K562 (cell line): ENCODE measurements around the gene C1QL3. TPM values are rescaled to one million over a fixed set of nuclear protein-coding genes. Genes with fewer than 3 reads are reported as not detected.

Experiments used
- ARID2 ChIP-seq: fragments of 450-650 bp; IDR thresholded peaks from 2 replicates; pipeline ENCODE4 v1.6.1; 2017; ENCODE audit warnings: antibody characterized with exemption, mild to moderate bottlenecking
- BMI1 ChIP-seq: fragments of 150-350 bp; IDR thresholded peaks from 2 replicates; pipeline ENCODE4 v1.6.1; 2014; ENCODE audit warnings: low read length
- CLOCK ChIP-seq: fragments of 250-450 bp; sonication (Bioruptor Pico); IDR thresholded peaks from 2 replicates; pipeline ENCODE4 v1.4.0; 2020; ENCODE audit warnings: mild to moderate bottlenecking, moderate library complexity, borderline replicate concordance
- EP400 ChIP-seq: fragments of 450-650 bp; IDR thresholded peaks from 2 replicates; pipeline ENCODE4 v1.6.1; 2017; ENCODE audit warnings: antibody characterized with exemption, mild to moderate bottlenecking, moderate library complexity
- ESRRA ChIP-seq: fragments of 450-650 bp; IDR thresholded peaks from 2 replicates; pipeline ENCODE4 v1.6.1; 2014; ENCODE audit warnings: low read depth, mild to moderate bottlenecking, moderate library complexity, borderline replicate concordance
- PCBP2 ChIP-seq: fragments of 200-400 bp; formaldehyde crosslinking; IDR thresholded peaks from 2 replicates; pipeline ENCODE4 v1.6.1; 2018; ENCODE audit warnings: low read length, low read depth, mild to moderate bottlenecking, moderate library complexity; ENCODE audit not compliant: poor library complexity, severe bottlenecking
- POLR3A ChIP-seq: IDR thresholded peaks from 2 replicates; pipeline ENCODE4 v1.6.1; 2011; ENCODE audit warnings: borderline replicate concordance, mild to moderate bottlenecking, moderate library complexity; ENCODE audit not compliant: insufficient read length, insufficient read depth; ENCODE audit errors: extremely low read depth
- SIN3A ChIP-seq, 2 experiments: fragments of 150-350 bp in 1 of 2; IDR thresholded peaks; 2 replicates each; pipeline ENCODE4 v1.6.1; 2011 to 2016; ENCODE audit warnings: borderline replicate concordance in 2 of 2, low read depth in 2 of 2, low read length in 2 of 2, mild to moderate bottlenecking in 2 of 2, moderate library complexity in 2 of 2; ENCODE audit not compliant: control insufficient read depth in 1 of 2
- THRAP3 ChIP-seq: fragments of 450-650 bp; IDR thresholded peaks from 2 replicates; pipeline ENCODE4 v1.6.1; 2016; ENCODE audit warnings: mild to moderate bottlenecking, inconsistent platforms, borderline replicate concordance
- TRIM28 ChIP-seq: fragments of 450-650 bp; IDR thresholded peaks from 2 replicates; pipeline ENCODE4 v1.6.1; 2017
- ZBTB17 ChIP-seq: fragments of 450-650 bp; formaldehyde crosslinking; IDR thresholded peaks from 2 replicates; pipeline ENCODE4 v1.4.0; 2020; ENCODE audit warnings: mild to moderate bottlenecking
- ZNF507 ChIP-seq: conservative IDR thresholded peaks from 2 replicates; pipeline ENCODE4 v1.6.1; 2017; ENCODE audit warnings: missing genetic modification characterization, missing compliant biosample characterization
- polyA plus RNA-seq, 8 experiments: library from polyadenylated mRNA; depleted of rRNA in 4 of 8; stranded (reverse) in 5 of 8; unstranded in 3 of 8; fragments of >200 nt; fragmentation: Nextera tagmentation in 2 of 8; fragmentation: Illumina TruSeq in 1 of 8; extraction: Ambion mirVana in 2 of 8; extraction: Trizol in 1 of 8; gene quantifications; 2 replicates each; pipeline versions ENCODE4 v1.2.1 to v1.2.3, GENCODE V29; 2011 to 2014; ENCODE audit warnings: inconsistent platforms in 1 of 8, missing spikeins in 1 of 8
- total RNA-seq, 7 experiments: library from RNA; depleted of rRNA in 6 of 7; stranded (reverse); fragments of >200 nt in 6 of 7; fragmentation: Illumina TruSeq in 2 of 7; extraction: Trizol in 2 of 7; gene quantifications; 2 replicates each; pipeline versions ENCODE4 v1.2.1 to v1.2.3, GENCODE V29; 2011 to 2021; ENCODE audit warnings: low replicate concordance in 1 of 7
- TF ChIP-seq, protein P1 (sequence below): fragments of 250-450 bp; sonication (Bioruptor Pico); IDR thresholded peaks from 2 replicates; pipeline ENCODE4 v1.9.0; 2021; ENCODE audit warnings: mild to moderate bottlenecking

C1QL3 gene
- total and polyA plus RNA-seq, 9 of the 15 experiments (the other 6 are each of a cell fraction or from before 2014, with no cell fraction given) = 0.28 to 0.37 TPM; not detected in 7

GRCh38 chr10:16510843-16511242 is 10.8 kb downstream of the C1QL3 start (continued):
- TF ChIP-seq ARID2 (no peak), ESRRA (no peak), EP400 (no peak), SIN3A (IDR thresholded peaks at IDR 0.05; ENCODE audit: borderline replicate concordance in 2 of 2, control insufficient read depth in 1 of 2, low read depth in 2 of 2, low read length in 2 of 2) (no peak), PCBP2 (no peak), TRIM28 (no peak), ZNF507 (tag) (no peak), CLOCK (CRISPR knock-in tag) (no peak), POLR3A (no peak), BMI1 (no peak), THRAP3 (no peak), ZBTB17 (CRISPR knock-in tag) (no peak)
- TF ChIP-seq, protein P1, sequence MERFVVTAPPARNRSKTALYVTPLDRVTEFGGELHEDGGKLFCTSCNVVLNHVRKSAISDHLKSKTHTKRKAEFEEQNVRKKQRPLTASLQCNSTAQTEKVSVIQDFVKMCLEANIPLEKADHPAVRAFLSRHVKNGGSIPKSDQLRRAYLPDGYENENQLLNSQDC (CRISPR knock-in tag) = no peak
